GM18861 (cell line): ENCODE results near the gene TMEM39A.

Source experiments
- ATAC-seq: cut with Tn5 transposase; IDR thresholded peaks from one replicate; pipeline ENCODE4 v1.9.1; 2021; ENCODE audit not compliant: unreplicated experiment

The TMEM39A gene

GRCh38 chr3:119456469-119456868, 6.9 kb downstream of the TMEM39A start:
- no peak for ATAC-seq

- ATAC-seq = no peak
Observed at GRCh38 chr3:119453822-119454221, 9.6 kb downstream of the TMEM39A start.

GRCh38 chr3:119444590-119444989, 18.8 kb downstream of the TMEM39A start:
- ATAC-seq = no peak

- ATAC-seq = no peak
Observed at GRCh38 chr3:119443179-119443578, 20.2 kb downstream of the TMEM39A start.

GRCh38 chr3:119437691-119438258, 25.6 kb downstream of the TMEM39A start:
- ATAC-seq = no peak

- ATAC-seq = no peak
Observed at GRCh38 chr3:119436977-119437376, 26.4 kb downstream of the TMEM39A start.

GRCh38 chr3:119434703-119435102, 28.7 kb downstream of the TMEM39A start:
- no peak for ATAC-seq

GRCh38 chr3:119433613-119434325, 29.6 kb downstream of the TMEM39A start:
- no peak for ATAC-seq

- ATAC-seq = no peak
Observed at GRCh38 chr3:119428538-119428937, 34.9 kb downstream of the TMEM39A start.

- ATAC-seq = no peak
Observed at GRCh38 chr3:119427669-119428068, 35.7 kb downstream of the TMEM39A start.

- ATAC-seq = no peak
Observed at GRCh38 chr3:119420196-119420595, 43.2 kb downstream of the TMEM39A start.

GRCh38 chr3:119418641-119419040, 44.8 kb downstream of the TMEM39A start:
- no peak for ATAC-seq

- ATAC-seq = no peak
Observed at GRCh38 chr3:119417771-119418512, 45.5 kb downstream of the TMEM39A start.

- no peak for ATAC-seq
Observed at GRCh38 chr3:119416873-119417272, 46.5 kb downstream of the TMEM39A start.

GRCh38 chr3:119413603-119414280, 49.7 kb downstream of the TMEM39A start:
- ATAC-seq = no peak

GRCh38 chr3:119409844-119410243, 53.6 kb downstream of the TMEM39A start:
- ATAC-seq = no peak

GRCh38 chr3:119408243-119408950, 55.0 kb downstream of the TMEM39A start:
- ATAC-seq = no peak

- no peak for ATAC-seq
Observed at GRCh38 chr3:119405315-119405714, 58.1 kb downstream of the TMEM39A start.

GRCh38 chr3:119403201-119403600, 60.2 kb downstream of the TMEM39A start:
- ATAC-seq = no peak

- no peak for ATAC-seq
Observed at GRCh38 chr3:119402791-119403190, 60.6 kb downstream of the TMEM39A start.
